Caki2 (cell line): ENCODE results near the gene ZFAND6. TPM values are rescaled to one million over a fixed set of nuclear protein-coding genes. Genes with fewer than 3 reads are reported as not detected.

Experiments used
- DNase-seq: peaks from one replicate; pipeline ENCODE4 v3.0.0-alpha.2; 2015; ENCODE audit warnings: low read depth
- in situ Hi-C: cut with HindIII; loops from 2 replicates; pipeline ENCODE4 v1.10.0; 2016; ENCODE audit warnings: low sequenced_read_pairs, low pct_unique_long_range_greater_than_20kb, mixed read lengths
- total RNA-seq: library from RNA; depleted of rRNA; stranded (reverse); fragments of >200 nt; shearing (Covaris generic); gene quantifications from 2 replicates; pipeline ENCODE4 v1.2.3, GENCODE V29; 2014; ENCODE audit warnings: low replicate concordance; rRNA removed

Gene ZFAND6
- total RNA-seq, 1 experiment from 2014 or later = 105 TPM

DNA sequence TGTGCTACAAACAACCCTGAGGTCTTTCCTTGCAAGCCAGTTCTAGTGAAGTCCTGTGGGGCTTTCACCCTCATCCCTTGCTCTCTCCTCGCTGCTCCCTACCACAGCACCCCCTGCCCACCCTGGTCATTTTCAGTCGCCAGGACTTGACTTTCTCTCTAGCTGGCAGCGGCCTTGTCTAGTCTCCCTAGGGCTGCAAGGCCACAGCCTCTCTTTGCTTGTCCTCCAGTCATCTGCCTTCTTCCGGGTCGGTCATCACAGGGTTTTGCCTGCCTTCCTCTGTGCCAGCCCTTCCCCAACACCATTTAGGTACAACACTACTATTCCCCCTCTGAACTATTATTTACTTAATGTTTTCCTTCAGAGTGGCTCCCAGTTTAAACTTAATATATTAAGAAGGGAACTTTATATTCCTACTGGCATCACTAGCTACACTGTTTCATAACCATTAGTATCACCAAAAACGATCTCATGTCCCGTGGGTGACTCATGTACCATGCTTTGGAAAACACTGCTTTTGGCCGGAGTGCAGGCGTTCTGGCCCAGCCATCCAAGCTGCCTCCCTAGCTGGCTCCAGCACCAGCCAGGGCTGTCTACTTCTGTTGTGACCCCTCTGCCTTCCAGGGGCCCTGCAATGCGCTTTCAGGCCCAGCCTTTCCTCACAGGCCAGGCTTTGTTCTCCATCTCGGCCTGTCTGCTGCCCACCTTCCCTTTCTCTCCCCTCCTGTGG lies 114.7 kb downstream of the ZFAND6 start:
- in situ Hi-C loops = no loop called here
- no peak for DNase-seq

DNA sequence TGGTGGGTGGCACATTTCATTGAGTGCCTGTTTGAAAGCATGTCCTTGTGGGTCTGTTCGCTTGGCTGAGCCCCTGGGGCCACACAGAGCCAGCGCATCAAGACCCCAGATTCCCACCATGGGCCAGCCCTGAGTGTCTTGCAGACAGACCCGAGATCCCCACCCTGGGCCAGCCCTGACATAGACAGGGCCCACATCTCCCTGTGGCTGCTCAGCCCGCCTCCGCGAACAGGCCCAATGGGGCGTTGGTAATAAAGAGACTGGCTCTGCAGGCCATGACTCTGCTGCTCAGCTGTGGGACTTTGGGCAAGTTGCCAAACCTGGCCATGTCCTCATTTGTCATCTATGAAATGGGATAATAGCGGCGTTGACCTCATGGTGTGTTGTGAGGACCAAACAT lies 116.0 kb downstream of the ZFAND6 start:
- in situ Hi-C loops = no loop called here
- no peak for DNase-seq

DNA sequence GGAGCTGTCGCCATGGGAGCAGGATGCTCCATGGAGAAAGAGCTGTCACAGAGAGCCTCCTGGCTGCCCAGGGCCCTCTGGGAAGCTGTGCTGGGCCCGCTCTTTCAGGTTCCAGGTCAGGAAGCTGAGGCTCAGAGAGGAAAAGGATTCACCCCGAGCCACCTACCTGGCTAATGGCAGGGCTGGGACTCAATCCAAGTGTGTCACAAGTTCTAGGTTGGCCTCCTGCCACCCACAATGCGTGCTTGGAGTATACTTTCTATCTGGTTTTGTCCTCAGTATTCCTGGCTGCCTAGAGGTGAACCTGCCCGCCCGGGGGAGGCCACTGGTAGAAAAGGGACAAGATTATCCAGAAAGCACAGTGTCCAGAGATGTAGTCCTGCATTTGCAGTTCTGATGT lies 117.0 kb downstream of the ZFAND6 start:
- no peak for DNase-seq
- in situ Hi-C loops = no loop called here

DNA sequence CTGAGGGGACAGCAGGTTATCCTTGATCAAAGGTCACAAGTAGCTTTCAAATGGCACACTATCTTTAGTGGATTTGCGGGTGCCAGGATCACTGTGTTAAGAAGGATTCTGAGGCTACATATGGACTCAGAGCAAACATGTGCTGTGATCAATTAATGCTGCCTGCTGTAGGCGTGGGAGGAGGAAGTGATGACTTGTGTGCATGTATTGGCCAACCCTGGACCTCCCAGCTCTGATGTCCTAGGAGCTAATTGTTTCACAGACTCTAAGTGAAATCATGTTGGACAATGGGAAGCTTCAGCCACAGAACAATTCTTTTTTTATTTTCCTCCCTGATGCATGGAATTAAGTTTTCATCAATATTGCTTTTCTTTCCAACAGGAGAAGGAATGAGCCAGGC lies 117.7 kb downstream of the ZFAND6 start:
- in situ Hi-C loops = no loop called here
- DNase-seq = no peak

DNA sequence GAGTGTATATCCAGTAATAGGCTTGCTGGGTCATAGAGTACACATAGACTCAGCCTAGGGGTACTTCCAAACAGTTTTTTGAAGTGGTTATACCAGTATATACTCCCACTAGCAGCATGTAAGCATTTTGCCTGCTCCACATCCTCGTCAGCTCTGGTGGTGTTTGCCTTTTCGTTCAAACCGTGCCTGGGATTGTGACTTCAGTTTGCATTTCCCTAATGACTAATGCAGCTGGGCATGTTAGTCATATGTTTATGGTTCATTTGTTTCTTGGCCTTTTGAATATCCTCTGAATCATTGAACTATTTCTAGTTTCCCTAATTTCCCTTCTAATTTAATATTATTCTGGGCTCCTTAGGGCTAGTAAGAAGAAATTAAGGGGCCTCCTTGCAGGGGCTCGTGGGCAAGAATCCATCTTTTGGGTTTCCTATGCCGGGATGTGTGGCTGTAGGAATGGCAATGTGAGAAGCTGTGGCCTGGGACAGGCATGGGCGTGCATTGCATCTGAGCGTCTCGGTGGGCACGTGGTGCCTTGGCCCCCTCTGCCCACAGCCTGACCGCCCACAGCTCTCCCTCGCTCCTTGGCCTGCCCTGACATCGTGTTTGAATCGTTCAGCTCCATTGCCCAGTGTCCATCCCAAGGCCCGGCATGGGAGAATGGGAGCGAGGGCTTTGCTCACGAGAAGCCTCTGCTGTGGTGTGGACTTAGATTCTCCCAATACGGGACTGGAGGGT lies 119.7 kb downstream of the ZFAND6 start:
- in situ Hi-C loops = no loop called here
- peak; percentile 90 for DNase-seq

DNA sequence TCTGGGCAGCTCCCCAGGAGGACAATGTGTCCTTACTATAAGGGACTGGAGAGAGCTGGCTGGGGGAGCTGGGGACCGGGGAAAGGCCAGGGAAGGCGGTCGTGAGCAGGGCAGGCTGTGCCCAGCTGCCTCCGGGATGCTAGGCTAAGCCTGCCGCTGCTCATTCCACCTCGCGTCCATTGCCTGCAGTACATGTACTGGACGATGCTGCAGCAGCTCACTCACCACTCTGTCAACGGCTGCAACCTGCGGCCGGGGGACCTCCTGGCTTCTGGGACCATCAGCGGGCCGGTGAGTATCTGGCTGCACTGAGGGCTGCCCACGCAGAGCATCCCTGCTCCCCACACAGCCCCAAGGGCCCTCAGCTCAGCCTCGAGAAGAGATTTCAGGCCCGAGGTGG lies 120.5 kb downstream of the ZFAND6 start:
- in situ Hi-C loops = no loop called here
- no peak for DNase-seq

DNA sequence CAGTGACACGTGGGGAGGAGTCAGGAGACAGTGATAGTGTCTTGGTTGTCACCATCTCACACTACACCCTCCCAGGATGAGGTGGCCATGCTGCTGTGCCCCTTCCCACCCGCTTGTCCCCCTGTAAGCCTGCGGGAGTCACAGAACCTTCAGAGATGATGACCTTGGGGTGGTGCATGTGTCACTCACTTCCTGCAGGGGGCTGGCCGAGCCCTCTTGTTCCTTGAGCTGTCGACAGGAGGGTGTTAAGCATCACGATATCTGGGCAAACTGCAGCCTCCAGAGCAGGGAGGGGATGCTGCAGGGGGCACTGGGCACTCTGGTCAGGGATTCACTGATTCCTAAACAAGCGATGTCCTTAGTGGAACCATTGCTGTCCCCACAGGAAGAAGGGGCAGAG lies 121.0 kb downstream of the ZFAND6 start:
- in situ Hi-C loops = no loop called here
- DNase-seq = no peak

DNA sequence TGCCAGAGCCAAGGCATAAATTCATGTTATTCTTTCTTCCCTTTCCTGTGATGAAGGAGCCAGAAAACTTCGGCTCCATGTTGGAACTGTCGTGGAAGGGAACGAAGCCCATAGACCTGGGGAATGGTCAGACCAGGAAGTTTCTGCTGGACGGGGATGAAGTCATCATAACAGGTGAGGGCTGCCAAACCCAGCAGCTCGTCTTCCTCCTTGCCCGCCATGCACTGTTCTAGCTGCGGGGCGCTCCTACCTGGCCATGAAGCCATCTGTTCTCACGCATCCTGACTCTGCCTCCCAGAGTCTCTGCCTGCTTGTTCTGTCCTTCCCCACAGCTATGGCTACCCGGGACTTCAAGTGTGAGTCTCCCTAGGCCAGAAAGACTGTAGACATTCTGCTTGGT lies 121.5 kb downstream of the ZFAND6 start:
- no peak for DNase-seq
- in situ Hi-C loops = no loop called here

DNA sequence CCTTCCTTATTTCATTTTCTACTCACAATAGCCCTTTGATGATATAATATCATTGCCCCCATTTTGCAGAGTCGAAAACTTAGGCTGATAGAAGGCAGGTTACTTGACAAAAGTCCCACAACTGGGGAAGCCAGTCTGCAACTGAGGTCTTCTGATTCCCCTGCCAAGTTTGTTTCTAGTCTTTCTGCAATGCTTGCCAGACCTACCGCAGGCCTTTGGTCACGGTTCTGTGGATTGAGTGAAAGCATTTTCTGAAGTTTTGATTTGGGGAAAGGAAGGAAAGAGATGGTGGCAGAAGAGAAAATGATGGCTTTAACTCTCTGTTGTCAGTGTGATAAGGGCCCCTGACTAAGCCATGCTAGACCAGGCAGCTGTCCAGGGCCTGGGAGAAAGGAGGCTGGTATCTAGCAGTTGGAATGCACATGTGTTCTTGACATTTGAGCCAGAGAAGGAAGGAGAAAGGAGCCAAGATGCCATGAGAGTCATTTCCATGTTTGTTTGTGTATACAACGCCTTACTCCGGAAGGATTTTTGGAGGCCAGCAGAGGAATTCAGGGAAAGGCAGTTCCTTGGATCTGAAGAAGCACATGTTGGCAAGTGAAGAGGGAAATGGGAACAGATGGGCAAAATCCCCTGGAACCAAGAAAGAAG lies 123.3 kb downstream of the ZFAND6 start:
- in situ Hi-C loops = no loop called here

DNA sequence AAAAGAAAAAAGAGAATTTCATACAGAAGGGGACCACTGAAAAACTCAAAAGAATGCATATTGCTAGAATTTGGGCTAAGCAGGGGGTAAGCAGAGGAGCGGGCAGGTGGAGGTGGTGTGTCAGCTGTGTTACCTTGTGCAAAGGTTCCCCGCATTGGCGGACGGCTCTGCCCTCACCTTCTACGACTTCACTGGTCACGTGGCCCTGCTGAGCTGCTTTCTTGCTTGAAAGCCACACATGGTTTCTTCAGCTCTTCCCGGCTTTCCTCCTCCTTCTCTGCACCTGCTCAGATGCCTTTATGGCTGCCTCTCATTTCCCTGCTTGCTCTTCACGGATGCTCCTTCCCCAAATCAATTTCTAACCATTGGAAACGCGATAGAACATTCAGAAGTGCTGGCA lies 123.8 kb downstream of the ZFAND6 start:
- in situ Hi-C loops = no loop called here
- DNase-seq = no peak

More for the DNA sequence above, 123.3 kb downstream of the ZFAND6 start:
- DNase-seq = no peak

DNA sequence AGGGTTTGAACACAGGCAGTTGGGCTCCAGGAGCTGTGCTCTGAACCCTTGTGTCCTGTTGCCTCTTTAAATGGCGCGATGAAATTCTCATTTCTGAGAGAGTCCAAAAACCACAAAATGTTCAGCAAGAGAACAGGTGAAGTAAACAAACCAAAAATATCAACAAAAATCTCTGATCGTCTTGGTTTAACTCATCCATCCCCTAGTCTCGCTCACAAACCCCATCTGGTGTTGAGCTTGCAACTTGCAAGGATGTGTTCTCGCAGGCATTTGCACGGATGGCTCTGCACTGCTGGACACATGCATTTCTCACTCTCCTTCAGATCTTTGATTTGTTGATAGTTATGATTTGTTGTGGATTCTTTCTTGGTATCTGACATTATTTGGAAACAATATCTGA lies 124.4 kb downstream of the ZFAND6 start:
- no peak for DNase-seq
- in situ Hi-C loops = no loop called here

DNA sequence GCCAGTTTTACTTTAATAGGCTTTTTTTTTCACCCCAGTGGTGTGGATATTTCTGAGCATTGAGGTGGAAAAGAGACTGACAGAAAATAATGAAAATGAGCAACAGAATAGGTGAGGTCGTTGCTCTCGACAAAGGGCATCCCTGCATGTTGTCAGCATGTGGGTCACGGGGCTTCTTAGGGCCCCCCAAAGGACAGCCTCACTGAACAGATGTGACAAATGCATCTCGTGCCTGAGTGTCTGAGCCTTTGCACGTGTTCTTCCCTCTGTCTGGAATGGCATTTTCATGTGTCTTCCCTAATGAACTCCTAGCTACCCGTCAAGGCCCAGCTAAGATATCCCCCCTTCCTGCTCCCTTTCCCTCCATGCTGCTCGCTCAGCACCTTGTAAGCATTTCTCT lies 125.1 kb downstream of the ZFAND6 start:
- no peak for DNase-seq
- in situ Hi-C loops = no loop called here

DNA sequence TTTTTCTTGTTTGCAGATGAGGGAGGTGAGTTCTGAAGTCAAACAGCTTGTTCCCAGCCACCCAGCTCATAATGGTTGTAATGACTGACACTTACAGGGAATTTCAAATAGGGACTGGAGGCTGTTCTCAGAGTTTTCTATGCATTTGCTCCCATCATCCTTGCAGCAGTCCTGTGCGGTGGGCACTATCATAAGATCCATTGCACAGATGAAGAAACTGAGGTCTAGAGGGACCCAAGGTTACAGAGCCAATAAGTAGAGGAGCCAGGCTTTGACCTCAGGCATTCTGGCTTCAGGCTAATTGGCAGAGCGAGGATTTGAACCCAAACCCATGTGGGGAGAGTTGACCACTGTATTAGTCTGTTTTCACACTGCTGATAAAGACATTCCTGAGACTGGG lies 125.7 kb downstream of the ZFAND6 start:
- in situ Hi-C loops = no loop called here
- DNase-seq = no peak

DNA sequence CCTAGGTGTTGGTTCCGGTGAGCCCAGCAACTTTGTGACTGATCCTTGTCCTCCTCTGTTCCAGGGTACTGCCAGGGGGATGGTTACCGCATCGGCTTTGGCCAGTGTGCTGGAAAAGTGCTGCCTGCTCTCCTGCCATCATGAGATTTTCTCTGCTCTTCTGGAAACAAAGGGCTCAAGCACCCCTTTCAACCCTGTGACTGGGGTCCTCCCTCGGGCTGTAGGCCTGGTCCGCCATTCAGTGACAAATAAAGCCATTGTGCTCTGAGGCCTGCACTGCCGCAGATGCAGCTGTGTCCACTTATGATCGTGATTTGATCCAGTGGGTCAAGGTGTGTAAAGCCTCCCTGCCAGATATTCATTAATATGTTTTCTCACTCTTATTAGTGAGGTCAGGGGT lies 126.6 kb downstream of the ZFAND6 start:
- in situ Hi-C loops = no loop called here
- DNase-seq = no peak

DNA sequence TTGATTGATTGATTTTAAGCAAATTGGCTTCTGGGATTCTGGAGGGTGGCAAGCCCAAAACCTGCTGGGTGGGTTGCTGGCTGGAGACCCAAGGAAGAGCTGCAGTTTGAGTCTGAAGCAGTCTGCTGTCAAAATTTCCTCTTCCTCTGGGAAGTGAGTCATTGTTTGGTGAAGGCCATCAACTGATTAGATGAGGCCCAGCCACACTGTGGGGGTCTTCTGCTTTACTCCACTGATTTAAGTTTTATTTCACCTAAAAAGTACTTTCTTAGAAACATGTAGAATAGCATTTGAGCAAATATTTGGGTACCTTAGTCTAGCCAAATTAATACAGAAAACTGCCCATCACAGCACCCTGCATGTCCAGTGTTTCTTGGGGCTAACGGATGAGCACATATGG lies 127.1 kb downstream of the ZFAND6 start:
- no peak for DNase-seq
- in situ Hi-C loops = no loop called here

Other genes starting within 250 kb of the ZFAND6 start
- gene MTHFS, start 162.7 kb upstream of the ZFAND6 start, total RNA-seq = 58.6 and 70.3 TPM in 2 replicates
- 3.7 TPM in 1 of 2 replicates, not detected in the other for gene BCL2A1, start 88.5 kb upstream of the ZFAND6 start, total RNA-seq
- gene FAH, start 93.3 kb downstream of the ZFAND6 start, total RNA-seq = 122 and 125 TPM in 2 replicates
- not detected in 2 replicates for gene CTXND1, start 192.5 kb downstream of the ZFAND6 start, total RNA-seq